Measurements from ENCODE around the gene ADGRG2. TPM values are rescaled to one million over a fixed set of nuclear protein-coding genes. Genes with fewer than 3 reads are reported as not detected.

ADGRG2 gene
- total RNA-seq, 1 donor from 2014 or later = 0.15 TPM

GRCh38 chrX:18955676-18956075 lies 166.6 kb downstream of the ADGRG2 start:
- no peaks in the 10 kb centered on the region for H3K36me3 Mint-ChIP-seq (ENCODE audit: low read depth)
- DNase-seq (ENCODE audit: low spot score) = no peak

DNA sequence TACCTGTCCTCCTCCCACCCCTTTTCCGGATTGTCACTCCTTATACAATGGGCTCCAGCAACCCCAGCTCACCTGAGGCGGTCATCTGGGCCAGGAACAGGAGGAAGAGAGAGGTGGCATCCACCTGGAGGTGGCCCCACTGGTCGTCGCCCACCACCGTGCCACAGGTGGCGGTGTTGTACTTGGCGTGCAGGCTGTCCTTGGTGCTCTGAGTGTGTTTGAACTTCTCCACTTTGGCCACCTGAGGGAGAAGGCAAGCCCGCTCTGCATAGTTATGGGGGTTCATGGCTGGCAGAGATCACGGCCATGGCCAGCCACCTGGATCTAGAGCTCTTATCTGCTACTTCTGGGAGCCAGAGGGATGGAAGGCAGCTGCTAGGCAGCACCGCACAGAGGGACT lies 171.2 kb downstream of the ADGRG2 start:
- Mint-ChIP-seq H3K27me3 (ENCODE audit: low read depth) (no peaks in the 10 kb centered on the region), H3K9me3 (ENCODE audit: low read depth) (peaks cover 18% of the 10 kb centered on the region), H3K4me1 (ENCODE audit: low read depth) (peaks cover 9% of the 10 kb centered on the region)

More at GRCh38 chrX:18955676-18956075, 166.6 kb downstream of the ADGRG2 start:
- TF ChIP-seq CTCF (IDR thresholded peaks at IDR 0.05) = no peak
- Mint-ChIP-seq H3K27me3 (ENCODE audit: low read depth) (no peaks in the 10 kb centered on the region), H3K27ac (ENCODE audit: unreplicated experiment) (no peak overlapping the region), H3K9me3 (ENCODE audit: low read depth) (peaks cover 6% of the 10 kb centered on the region), H3K4me1 (ENCODE audit: low read depth) (peaks cover 3% of the 10 kb centered on the region), H3K4me3 (ENCODE audit: unreplicated experiment) (no peak overlapping the region)

DNA sequence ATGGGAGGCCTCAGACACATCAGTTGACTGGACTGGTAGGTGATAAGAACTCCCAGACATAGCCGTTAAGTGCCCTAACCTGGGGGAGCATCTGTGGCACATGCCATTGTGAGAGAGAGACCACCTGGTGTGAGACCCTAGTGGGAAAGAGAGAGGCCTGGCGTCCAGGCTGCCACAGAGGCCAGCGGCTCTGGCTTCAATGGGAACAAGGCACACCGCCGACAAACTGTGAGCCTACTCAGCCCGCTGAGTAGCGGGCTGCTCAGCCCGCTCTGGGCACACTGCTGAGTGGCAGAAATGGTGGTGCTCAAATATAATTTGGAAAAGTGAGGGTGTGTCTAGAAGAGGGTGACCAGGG lies 172.3 kb downstream of the ADGRG2 start:
- Mint-ChIP-seq H3K9me3 (ENCODE audit: low read depth) (peaks cover 18% of the 10 kb centered on the region), H3K4me3 (ENCODE audit: unreplicated experiment) (no peak overlapping the region), H3K36me3 (ENCODE audit: low read depth) (peaks cover 4% of the 10 kb centered on the region), H3K4me1 (ENCODE audit: low read depth) (peaks cover 15% of the 10 kb centered on the region), H3K27ac (ENCODE audit: unreplicated experiment) (no peak overlapping the region), H3K27me3 (ENCODE audit: low read depth) (no peaks in the 10 kb centered on the region)
- no peak for DNase-seq (ENCODE audit: low spot score)
- TF ChIP-seq CTCF (IDR thresholded peaks at IDR 0.05) = no peak

More for the DNA sequence above, 171.2 kb downstream of the ADGRG2 start:
- Mint-ChIP-seq H3K4me3 (ENCODE audit: unreplicated experiment) (no peak overlapping the region), H3K36me3 (ENCODE audit: low read depth) (peaks cover 4% of the 10 kb centered on the region), H3K27ac (ENCODE audit: unreplicated experiment) (no peak overlapping the region)
- no peak for DNase-seq (ENCODE audit: low spot score)
- no peak for TF ChIP-seq CTCF (IDR thresholded peaks at IDR 0.05)

DNA sequence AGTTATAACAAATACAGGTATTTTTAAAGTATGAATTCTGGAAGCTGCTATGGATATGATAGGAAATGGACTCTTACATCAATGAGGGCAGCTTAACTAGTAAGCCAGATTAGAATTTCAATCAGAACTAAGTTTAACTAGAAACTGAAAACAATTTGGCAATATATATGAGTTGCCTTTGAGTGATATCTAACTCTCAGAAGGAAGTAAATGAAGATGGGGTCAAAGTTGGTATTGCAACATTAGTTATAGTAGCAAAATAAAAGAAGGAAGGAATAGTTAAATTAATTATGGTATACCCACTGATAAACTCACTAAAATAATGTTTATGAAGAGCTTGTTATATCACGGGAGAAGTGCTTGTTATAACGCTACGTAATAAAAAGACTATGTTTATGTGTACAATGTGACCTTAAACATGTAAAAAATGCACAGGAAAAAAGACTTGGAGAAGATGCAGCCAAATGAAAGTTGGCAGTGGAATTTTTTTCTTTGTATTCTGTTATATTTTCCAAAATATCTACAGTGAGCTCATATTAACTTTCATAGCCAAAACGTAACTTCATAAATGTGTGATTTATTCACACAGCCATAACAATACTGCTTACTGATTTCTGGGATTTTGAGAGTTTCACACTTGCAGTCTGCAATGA lies 172.9 kb downstream of the ADGRG2 start:
- Mint-ChIP-seq H3K9me3 (ENCODE audit: low read depth) (peaks cover 23% of the 10 kb centered on the region), H3K4me1 (ENCODE audit: low read depth) (peaks cover 20% of the 10 kb centered on the region), H3K36me3 (ENCODE audit: low read depth) (peaks cover 4% of the 10 kb centered on the region)

GRCh38 chrX:18946611-18947010 lies 175.7 kb downstream of the ADGRG2 start:
- peaks cover 23% of the 10 kb centered on the region for H3K4me1 Mint-ChIP-seq (ENCODE audit: low read depth)
- no peaks in the 10 kb centered on the region for H3K27me3 Mint-ChIP-seq (ENCODE audit: low read depth)
- peaks cover 24% of the 10 kb centered on the region for H3K9me3 Mint-ChIP-seq (ENCODE audit: low read depth)
- TF ChIP-seq CTCF (IDR thresholded peaks at IDR 0.05) = no peak
- peaks cover 8% of the 10 kb centered on the region for H3K36me3 Mint-ChIP-seq (ENCODE audit: low read depth)
- DNase-seq (ENCODE audit: low spot score) = no peak
- no peak overlapping the region for H3K27ac Mint-ChIP-seq (ENCODE audit: unreplicated experiment)
- no peak overlapping the region for H3K4me3 Mint-ChIP-seq (ENCODE audit: unreplicated experiment)

More for the DNA sequence above, 172.9 kb downstream of the ADGRG2 start:
- Mint-ChIP-seq H3K4me3 (ENCODE audit: unreplicated experiment) (no peak overlapping the region), H3K27me3 (ENCODE audit: low read depth) (no peaks in the 10 kb centered on the region), H3K27ac (ENCODE audit: unreplicated experiment) (no peak overlapping the region)
- TF ChIP-seq CTCF (IDR thresholded peaks at IDR 0.05) = no peak
- DNase-seq (ENCODE audit: low spot score) = no peak

Measured in chondrocyte (in vitro differentiated cells).